ENCODE measurements around the gene JAKMIP2.
"Not testable (repeated sequence)": the region's sequence is repeated elsewhere in the genome, so short reads cannot be mapped to it uniquely, and the experiment has no call there.

Gene JAKMIP2

GRCh38 chr5:147743678-147744374 lies 38.7 kb downstream of the JAKMIP2 start:
- peak; percentile 39 for DNase-seq

DNA sequence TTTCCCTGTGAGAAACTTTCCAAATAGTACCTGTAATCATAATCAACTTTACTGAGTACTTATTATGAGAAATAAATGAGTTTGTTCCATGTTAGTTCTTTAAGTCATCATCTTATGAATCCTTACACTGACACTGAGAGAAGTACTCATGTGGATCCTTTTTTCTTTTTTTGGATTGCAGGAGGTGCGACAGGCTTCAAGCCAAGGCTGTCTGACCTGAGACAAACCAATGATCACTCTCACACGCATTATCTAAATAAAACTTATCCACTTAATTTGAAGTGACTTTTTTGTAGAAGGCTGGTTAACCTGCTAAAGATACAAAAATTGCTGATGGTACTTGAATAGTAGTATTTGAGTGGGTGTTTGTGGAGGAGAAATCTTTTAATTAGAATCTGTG lies 39.5 kb downstream of the JAKMIP2 start:
- no peak for DNase-seq

DNA sequence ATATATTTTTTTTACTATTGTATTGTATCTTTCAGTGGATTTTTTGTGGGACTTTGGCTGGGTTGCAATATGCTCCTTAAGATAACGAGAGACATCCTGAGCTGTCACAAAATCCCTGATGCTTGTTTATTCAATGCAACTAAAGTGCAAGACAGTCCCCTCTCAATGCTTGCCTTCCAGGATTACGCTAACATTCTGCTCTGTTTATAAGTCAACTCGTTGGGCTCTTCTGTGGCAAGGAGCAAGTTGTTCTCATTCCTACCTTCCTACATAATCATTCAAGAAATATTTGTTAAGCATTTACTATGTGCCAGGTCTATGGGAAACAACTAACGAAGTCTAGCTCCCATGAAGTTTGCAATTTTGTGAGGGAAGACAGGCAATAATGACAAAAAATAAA lies 40.4 kb downstream of the JAKMIP2 start:
- no peak for DNase-seq

DNA sequence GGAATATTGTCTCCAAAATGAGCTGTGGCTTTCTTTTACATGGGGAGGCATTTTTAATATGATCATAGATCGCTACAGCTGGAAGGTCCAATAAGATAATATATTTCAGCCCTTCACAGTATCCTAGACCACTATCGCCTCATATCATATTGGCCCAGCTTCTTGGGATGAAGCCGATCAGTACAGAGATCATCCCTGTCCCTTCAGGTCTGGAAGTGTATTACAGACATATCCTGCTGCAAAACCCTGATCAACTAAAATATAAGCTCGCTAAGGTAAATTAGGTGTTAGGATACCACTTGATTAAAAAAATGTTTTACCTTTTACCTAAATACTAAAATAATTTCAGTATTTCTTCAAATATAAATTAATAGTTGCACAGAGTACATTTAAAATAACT lies 41.7 kb downstream of the JAKMIP2 start:
- no peak for DNase-seq

- DNase-seq = no peak
These were observed 44.6 kb downstream of the JAKMIP2 start for GRCh38 chr5:147737921-147738320.

DNA sequence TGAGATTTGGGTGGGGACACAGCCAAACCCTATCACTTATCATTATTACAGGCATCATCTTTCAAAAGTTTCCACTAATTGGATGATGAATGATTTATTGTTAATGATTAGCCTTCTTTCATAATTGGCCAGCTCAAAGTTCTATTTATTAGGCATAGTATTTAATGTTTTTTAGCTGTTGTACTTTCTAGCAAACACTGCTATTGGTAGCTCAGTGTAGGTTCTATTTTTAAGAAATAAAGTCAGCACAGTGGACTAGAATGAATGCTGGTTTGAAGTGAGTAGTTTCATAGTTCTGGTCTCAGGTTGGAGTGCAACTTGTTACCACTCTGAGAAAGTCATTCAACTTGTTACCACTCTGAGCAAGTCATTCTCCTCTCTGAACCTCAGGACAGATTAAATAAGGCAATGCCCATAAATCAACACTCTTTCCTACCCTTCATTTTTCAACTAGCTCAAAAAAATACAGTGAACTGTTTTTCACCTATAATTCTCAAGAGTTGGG lies 46.9 kb downstream of the JAKMIP2 start:
- no peak for DNase-seq

DNA sequence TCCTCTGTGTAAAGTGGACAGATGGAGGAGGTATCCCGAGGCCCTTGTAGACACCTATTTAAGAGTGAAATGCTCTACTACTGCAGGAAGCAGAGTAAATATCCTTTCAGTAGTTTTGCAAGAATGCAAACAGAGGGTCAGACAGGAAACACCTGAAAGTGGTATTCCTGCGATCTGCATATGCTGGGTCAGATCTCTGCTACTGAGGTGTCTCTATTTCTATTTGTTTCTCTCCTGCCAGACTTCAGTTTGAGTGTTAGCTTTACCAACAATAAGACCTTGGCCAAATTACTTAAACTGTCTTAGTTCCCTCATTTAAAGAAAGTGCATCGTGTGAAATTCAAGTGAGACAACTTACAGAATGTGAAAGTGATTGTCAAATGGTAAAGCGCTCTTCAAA lies 47.6 kb downstream of the JAKMIP2 start:
- no peak for DNase-seq

- DNase-seq = no peak
These were observed 49.5 kb downstream of the JAKMIP2 start for GRCh38 chr5:147733075-147733474.

DNA sequence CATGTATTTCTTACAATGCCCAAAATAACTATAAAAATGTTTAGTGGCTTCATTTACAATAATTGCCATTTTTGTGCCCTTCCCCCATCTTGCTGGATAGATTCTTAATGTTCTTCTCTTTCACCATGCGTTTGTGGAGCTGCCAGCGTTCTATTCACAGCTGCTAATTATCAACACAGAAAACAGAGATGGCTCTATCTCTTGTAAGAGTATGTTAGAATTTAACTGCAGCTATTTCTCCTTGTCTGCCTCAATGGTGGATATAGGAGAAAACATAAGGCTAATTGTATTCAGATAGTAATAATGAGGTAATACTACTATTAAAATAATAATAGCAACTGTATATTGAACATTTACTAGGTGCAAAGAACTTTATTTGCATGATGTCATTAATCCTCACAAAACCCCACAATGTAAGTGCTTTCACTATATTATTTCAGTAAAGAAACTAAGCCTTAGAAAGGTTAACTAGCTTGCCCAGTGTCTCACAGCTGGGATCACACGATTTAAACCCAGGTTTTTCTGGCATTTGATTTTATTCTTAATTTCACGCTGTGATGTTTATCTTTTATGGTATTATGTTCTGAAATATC lies 50.1 kb downstream of the JAKMIP2 start:
- DNase-seq = no peak

DNA sequence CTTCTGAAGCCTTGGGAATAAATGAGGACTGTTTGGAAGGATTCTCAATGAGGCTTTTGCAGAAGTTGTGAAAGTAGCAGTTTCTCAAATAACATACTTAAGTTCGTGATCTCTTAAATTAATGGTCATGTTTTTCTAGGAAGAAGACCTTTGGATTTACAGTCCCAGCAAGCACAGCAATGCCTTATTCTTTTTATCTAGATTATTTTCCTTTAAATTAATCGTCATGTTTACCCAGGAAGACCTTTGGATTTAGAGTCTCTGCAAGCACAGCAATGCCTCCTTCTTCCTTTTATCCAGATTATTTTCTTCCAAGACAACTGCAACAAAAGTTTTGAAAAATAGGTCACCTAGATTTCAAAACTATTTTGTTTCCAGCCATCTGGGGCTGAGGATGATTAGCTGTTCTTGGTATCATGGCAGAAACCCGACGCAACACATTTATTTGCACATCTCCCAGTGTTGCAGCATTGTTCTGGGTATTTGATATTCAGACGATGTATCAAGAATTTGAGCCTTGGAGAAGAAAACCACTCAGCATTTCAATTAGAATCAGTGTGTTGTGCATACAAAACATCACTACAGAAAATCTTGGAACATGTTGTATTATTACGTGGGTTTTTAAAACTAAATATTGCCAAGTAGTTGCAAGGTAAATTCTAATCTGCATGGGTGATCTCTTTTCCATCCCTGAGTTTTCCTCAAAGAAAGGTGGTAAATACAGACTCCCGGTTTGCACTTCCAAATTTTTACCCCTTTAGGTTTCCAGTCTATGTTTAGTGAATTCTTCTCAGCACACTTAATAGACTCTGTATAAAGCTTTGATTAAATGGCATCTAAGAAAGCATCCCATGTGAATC lies 50.9 kb downstream of the JAKMIP2 start:
- no peak for DNase-seq

GRCh38 chr5:147727200-147727599 lies 55.3 kb downstream of the JAKMIP2 start:
- no peak for DNase-seq

DNA sequence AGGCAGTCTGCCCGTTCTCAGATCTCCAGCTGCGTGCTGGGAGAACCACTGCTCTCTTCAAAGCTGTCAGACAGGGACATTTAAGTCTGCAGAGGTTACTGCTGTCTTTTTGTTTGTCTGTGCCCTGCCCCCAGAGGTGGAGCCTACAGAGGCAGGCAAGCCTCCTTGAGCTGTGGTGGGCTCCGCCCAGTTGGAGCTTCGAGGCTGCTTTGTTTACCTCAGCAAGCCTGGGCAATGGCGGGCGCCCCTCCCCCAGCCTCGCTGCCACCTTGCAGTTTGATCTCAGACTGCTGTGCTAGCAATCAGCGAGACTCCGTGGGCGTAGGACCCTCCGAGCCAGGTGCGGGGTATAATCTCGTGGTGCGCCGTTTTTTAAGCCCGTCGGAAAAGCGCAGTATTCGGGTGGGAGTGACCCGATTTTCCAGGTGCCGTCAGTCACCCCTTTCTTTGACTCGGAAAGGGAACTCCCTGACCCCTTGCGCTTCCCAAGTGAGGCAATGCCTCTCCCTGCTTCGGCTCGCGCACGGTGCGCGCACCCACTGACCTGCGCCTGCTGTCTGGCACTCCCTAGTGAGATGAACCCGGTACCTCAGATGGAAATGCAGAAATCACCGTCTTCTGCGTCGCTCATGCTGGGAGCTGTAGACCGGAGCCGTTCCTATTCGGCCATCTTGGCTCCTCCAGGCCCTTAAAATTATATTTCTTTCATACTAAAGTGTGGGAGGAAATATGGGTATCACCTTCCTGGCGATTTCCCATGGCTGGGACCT lies 61.2 kb downstream of the JAKMIP2 start:
- not testable (repeated sequence) for DNase-seq

GRCh38 chr5:147713550-147714295 lies 68.8 kb downstream of the JAKMIP2 start:
- no peak for DNase-seq

GRCh38 chr5:147712598-147712997 lies 69.9 kb downstream of the JAKMIP2 start:
- no peak for DNase-seq

DNA sequence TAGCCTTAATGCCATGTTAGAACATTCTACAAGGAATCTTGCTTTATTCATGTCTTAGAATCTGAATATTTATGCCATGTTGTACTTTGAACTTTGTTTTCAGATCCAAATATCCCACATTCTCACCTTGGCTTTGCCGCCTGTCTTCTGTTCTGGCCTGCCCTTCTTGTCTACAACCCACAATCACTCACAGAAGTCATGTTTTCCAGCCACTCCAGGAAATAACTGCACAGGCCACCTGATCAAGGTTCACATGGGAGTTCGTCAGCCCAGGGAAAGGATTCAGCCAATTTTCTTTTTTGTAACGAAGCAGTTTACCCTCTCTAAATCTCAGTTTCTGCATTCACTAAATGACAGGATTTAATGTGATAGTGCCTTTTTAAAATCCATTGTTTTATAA lies 70.5 kb downstream of the JAKMIP2 start:
- no peak for DNase-seq

GRCh38 chr5:147711019-147711418 lies 71.5 kb downstream of the JAKMIP2 start:
- DNase-seq = no peak

DNA sequence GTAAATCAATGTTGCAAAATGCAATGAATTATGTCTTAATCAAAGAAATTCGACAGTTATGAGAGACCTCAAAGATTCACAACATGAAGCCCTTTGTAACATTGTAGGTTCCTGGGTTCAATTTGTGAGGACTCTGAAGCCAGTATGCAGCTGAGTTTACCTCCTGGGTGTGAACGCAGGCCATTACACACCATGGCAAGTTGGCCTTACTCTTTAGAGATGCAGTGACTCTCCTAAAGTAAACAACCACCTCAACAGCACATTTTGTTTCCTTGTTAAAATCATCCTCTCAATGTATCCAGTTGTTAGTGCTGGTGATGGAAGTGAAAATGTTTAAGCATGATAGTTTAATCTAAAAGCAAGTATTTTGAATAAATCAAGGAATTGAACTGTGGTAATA lies 73.8 kb downstream of the JAKMIP2 start:
- no peak for DNase-seq

DNA sequence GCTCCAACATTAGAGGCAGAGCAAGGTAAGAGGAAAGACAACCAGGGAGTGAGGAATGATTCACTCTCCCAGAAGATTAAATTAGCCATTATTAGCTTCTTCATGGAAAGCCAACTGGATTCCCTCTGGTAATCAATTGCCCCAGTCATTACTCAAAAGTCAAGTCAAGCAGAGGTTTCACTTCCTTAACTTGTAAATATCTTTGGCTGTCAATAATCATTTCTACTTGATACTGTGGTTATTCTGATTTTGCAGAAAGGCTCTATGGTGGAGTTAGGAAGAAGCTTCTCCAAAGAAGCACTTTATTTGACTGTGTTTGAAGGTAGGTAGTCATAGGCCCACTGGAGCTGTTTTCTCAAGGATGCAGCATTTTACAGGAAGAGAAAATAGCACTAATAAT lies 78.0 kb downstream of the JAKMIP2 start:
- DNase-seq = no peak

DNA sequence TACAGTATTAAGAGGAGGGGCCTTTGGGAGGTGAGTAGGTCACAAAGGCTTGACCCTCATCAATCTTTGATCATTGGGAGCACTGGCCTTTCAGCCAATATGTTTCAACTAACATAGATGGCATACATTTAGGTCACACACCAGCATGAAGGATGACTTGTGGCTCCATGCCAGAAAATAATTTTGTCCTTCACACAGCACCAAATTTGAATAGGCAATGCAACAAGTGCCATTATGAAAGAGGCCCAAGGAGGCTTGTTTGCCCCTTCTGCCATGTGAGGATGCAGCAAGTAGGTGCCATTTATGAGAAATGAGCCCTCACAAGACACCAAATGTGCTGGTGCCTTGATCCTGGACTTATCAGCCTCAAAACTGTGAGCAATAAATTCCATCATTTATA lies 81.1 kb downstream of the JAKMIP2 start:
- DNase-seq = no peak

- DNase-seq = no peak
These were observed 82.9 kb downstream of the JAKMIP2 start for GRCh38 chr5:147699496-147700088.

GRCh38 chr5:147697380-147697779 lies 85.1 kb downstream of the JAKMIP2 start:
- DNase-seq = no peak

DNA sequence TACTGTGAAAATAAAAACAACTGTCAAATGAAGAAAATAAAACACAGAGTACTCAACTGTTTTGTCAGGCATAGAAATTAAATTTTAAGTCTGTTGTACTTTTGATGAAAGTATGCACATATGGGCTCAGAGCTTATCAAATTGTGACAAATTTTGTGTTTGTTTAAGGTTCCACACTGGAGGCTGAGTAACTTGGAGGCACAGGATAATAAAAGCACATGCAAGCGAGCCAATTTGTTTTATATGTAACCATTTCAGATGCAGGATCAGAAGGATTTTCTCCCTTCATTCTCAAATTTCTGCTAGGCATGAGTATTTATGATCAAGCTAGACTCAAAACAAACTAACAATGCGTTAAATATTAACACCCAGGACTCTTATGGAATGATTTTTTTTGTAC lies 87.8 kb downstream of the JAKMIP2 start:
- DNase-seq = no peak

All from NCI-H1694 (cell line).